Measurements from ENCODE around the gene ESYT1.
"Not testable (repeated sequence)": the region's sequence is repeated elsewhere in the genome, so short reads cannot be mapped to it uniquely, and the experiment has no call there.

Gene ESYT1

GRCh38 chr12:56103823-56104108 lies 24.3 kb upstream of the ESYT1 start:
- DNase-seq = no peak

DNA sequence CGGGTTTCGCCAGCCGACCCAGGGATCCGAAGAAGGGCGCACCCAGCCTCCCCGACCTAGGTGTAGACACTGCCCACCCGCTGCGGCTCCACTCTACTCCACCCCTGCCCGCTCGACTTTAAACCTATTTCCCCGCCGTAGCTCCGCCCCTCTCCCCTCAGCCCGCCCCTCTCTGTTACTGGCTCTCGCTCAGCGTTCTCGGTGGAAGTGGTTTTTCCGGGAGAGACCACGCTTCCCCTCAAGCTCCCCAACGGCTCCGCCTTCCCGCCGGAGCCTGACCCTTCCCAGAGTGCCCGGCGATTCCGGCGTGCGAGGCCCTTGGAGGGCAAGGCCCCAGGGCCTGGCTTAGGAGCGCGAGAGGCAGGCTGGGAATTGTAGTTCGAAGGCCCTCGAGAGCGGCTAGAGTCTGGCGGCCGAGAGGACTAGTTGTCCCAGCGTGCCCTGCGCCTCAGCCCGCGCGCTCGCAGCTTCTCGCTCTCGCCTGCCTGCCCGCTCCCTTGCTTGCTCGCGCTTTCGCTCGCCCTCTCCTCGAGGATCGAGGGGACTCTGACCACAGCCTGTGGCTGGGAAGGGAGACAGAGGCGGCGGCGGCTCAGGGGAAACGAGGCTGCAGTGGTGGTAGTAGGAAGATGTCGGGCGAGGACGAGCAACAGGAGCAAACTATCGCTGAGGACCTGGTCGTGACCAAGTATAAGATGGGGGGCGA lies 23.8 kb upstream of the ESYT1 start, which contains the start of gene PA2G4:
PA2G4 (plus strand) TSS at position 451 of the 706 bp plus-strand sequence; CDS start at position 630, 179 bp downstream.
- DNase-seq = peak; percentile 90

DNA sequence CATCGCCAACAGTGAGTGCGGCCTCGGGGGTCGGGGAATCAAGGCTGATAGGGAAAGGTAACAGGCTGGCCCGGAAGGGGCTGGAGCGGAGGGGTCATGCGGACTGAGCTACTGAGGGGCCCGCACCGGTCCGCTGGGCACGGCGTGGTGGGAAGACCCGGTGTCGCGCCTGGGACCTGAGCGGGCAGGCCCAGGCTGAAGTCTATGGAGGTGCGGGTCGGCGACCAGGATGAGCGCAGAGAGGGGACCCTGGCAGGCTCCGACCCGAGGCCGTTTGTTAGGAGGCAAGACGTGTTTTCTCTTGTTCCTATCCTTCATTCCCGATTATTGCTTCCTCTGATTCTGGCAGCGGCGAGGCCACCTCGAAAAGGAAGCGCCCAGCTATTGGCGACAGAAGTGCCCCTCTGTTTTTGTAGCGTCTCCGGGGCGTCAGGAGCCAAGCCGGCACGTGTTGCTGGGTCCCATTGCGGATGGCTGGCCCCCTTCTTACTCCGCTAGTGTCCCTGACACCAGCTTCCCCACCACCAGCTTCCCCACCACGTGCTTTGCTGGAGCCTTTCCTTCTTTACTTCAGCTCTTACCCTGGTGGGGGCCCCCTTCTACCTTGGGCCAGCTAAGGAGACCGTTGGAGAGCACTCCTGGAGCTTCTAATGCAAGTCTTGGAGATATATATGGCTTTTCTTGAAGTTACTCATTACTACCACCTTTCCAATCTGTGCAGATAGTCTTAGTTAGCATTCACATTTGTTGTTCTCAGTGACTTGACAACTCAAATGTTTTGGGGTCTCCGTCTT lies 23.1 kb upstream of the ESYT1 start:
- DNase-seq = no peak

DNA sequence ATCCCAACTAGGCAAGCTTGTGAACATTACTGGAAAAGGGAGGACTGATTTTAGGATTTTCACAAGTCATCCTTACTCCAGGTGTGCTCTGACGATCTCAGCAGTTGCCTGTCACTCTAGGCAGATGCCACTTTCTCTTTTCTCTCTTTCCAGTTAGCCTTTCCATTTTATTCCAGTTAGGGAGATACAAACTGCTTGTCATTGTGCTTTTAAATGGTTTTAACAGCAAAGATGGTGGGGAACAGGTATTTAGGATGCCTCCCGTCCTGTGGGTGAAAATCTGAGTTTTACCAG lies 22.5 kb upstream of the ESYT1 start:
- no peak for DNase-seq

DNA sequence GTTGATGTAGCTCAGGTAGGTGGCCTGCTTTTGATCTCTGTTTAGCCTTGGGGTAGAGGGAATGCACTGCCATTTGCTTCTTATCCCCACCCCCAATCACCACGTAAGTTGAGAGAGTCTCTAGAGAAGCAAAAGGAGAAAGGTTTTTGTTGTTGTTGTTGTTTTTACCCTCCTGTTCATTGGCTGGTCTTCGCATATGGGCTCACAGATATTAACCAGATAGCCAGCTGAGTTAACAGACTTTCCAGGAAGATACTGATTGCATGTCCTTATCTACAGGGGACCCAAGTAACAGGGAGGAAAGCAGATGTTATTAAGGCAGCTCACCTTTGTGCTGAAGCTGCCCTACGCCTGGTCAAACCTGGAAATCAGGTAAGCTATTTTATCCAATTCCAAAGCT lies 20.8 kb upstream of the ESYT1 start:
- no peak for DNase-seq

GRCh38 chr12:56110571-56110970 lies 17.5 kb upstream of the ESYT1 start:
- DNase-seq = no peak

- DNase-seq = no peak
These were observed 14.0 kb upstream of the ESYT1 start for GRCh38 chr12:56114084-56114483.

GRCh38 chr12:56115329-56115728 lies 12.7 kb upstream of the ESYT1 start:
- DNase-seq = no peak

DNA sequence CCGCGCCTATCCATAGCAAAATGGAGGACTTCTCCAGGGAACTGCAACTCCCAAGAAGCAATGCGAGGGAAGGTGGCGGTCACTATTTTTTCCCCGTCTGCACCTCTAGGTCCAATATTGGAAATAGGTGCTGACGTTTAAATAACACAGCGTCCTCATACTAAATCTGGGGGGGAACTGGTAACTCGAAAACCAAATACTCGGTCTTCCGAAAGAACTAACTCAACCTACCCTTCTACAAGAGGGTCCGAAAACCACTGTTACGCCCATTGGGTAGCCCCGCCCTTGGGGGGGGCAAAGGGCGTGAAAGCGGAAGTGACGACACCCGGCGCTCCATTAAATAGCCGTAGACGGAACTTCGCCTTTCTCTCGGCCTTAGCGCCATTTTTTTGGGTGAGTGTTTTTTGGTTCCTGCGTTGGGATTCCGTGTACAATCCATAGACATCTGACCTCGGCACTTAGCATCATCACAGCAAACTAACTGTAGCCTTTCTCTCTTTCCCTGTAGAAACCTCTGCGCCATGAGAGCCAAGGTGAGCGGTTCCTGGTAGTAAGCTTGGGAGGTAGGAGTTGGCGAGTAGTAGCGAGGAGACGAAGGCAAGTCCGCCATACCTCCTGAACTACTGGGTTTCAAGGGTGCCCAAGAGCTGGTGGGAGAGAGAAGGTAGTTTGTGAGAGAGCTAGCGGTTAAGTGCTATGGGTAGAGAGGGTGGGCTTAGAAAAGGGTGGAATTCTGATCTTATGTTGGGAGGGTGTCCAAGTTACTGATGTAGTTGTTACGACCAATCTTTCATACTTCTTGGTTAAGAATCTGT lies 11.6 kb upstream of the ESYT1 start, which contains the start of gene RPL41:
RPL41 (plus strand) TSS at position 367 of the 815 bp plus-strand sequence.
- DNase-seq = peak; percentile 89

- not testable (repeated sequence) for DNase-seq
These were observed 10.9 kb upstream of the ESYT1 start for GRCh38 chr12:56117082-56117706.

GRCh38 chr12:56117778-56118687 lies 10.0 kb upstream of the ESYT1 start, which contains the start of gene ZC3H10:
Gene ZC3H10 (plus strand): TSS chr12:56118266. CDS start chr12:56120563, 2,297 bp downstream.
- peak; percentile 88 for DNase-seq

DNA sequence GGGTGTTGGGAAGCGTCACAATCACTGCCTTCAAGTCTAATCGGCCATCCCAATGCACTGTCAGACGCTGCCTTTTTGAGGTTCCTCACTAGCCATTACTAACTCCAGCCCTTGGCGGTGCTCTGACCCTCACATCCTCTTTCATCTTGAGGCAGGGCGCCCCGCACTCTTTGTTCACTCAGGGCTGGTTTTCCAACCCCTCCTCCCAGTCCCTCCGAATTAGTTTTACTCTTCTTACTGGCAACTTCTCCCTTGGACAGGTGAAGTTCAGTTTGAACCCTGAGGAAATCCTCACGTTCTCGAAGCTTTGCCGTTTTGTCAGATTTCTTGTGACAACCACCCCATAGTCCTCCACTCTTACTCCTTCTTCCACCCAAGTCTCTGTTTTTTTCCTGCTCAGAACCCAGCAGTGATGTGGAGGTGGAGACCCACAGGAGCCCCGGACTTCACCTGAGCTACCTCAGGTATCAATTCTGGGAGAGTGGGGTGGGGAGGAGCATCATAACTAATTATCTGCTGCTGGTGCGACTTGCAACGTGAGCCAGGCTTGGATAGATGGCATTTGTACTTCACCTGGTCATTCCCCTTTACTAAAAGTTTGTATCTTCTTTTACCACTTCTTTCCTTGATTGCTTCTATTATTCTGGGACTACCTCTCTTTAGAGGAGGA lies 9.2 kb upstream of the ESYT1 start:
- DNase-seq = no peak

DNA sequence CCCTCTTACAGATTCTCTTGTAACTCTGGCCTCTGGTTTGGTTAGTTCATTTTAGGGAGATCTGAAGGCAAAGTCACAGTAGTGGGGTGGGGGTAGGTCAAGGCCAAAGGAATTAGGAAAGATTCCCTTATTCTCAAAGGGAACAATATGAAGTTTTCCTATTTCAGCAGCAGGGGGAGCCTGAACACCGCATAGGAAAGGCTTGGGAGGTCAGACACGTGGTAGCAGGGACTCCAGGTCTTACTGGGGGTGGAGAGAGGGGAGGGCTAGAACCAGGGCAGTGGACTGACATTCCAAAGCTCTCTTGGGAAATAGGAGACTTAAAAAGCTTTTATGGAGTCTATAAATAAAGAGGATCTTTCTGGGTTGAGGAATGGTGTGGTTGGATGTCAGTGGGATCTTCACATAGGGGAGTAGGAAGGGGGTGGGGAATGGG lies 8.7 kb upstream of the ESYT1 start:
- peak; percentile 37 for DNase-seq

DNA sequence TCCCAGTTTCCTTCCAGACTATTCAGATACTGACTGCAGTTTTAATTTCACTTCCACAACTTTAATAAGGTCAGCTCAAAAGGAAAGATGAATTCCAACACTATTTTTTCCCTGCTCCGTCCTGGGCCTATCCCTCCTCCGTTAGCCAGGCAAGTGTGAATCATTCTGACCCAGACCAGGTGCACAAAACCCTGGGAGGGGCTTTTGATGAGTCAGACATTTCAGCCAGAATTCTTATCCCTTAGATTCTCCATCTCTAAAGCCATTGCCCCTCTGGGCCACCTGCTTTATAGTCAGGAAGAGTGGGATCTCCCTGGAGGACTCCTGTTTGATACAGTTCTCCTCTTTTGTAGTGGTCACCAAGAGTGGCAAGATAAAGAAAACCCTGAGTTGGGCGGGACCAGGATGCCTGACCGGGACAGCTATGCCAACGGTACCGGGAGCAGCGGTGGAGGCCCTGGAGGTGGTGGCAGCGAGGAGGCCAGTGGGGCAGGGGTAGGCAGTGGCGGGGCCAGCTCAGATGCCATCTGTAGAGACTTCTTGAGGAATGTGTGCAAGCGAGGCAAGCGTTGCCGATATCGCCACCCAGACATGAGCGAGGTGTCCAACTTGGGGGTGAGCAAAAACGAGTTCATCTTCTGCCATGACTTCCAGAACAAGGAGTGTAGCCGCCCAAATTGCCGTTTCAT lies 7.8 kb upstream of the ESYT1 start:
- no peak for DNase-seq

- DNase-seq = no peak
These were observed 6.7 kb upstream of the ESYT1 start for GRCh38 chr12:56121204-56121870.

- DNase-seq = no peak
These were observed 5.4 kb upstream of the ESYT1 start for GRCh38 chr12:56122637-56123036.

GRCh38 chr12:56124133-56124532 lies 3.9 kb upstream of the ESYT1 start:
- DNase-seq = no peak

- DNase-seq = no peak
These were observed 1.3 kb upstream of the ESYT1 start for GRCh38 chr12:56126732-56127239.

DNA sequence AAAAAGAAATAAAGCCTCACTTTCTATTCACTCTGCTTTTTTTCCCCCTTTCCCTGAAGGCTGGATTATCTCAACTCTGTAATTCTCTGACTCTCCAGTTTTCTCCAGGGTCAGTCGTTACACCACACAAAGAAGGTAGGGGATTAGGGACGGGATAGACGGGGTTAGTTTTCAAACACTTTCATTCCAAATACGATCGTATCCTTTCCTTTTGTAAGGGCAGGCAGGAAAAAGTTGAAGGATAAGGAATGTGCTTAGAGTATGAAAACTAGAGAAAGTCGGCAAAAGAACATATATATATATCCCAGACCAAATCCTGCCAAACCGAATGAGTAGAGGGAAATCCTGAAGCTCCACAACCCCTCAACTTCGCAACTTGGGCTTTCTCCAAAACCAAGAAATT lies 581 bp upstream of the ESYT1 start:
- DNase-seq = no peak

DNA sequence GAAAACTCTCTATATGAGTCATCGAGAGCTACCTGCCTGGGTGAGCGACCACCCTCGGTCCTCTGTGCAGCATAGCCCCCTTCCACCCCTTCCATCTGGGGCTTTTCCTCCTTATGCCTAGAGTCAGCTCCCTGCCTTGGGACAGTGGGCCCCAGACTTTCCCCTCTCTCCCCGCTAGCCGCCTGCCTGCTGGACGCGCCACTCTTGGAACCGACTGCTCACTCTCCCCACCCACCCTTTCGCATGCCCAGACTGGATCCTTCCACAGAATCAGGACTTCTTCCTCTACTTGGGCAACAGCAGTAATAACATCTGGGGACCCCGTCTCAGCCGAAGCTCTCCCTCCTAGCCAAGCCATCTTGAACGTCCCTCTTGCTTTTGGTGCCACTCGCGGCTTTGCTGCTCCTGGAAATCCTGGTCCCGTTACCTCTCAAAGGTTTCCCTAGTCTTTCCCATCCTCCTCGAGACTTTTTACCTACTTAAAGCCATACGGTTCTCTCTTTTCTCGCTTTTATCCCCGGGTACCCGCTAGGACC lies 671 bp downstream of the ESYT1 start:
- DNase-seq = no peak
